DMS53 (cell line): Measurements from ENCODE around the gene ARHGDIG.
"Not testable (repeated sequence)": the region's sequence is repeated elsewhere in the genome, so short reads cannot be mapped to it uniquely, and the experiment has no call there.

Experiments used
- DNase-seq: peaks from one replicate; lab custom pipeline; 2025; lab: John Stamatoyannopoulos, UW

Gene ARHGDIG

GRCh38 chr16:330741-331140, 50.4 kb downstream of the ARHGDIG start:
- no peak for DNase-seq

GRCh38 chr16:331181-331814, 50.9 kb downstream of the ARHGDIG start:
- DNase-seq = not testable (repeated sequence)
